ENCODE results near the gene SPEM2. TPM values are rescaled to one million over a fixed set of nuclear protein-coding genes. Genes with fewer than 3 reads are reported as not detected.

Gene SPEM2
- total RNA-seq, 1 donor from 2014 or later, result 0.14 TPM

GRCh38 chr17:7408863-7409262 is 16.6 kb upstream of the SPEM2 start:
- H2AFZ ChIP-seq (ENCODE audit: low read depth, low read length), result no peak overlapping the region
- Mint-ChIP-seq H3K4me1 (ENCODE audit: low read depth, unreplicated experiment) (peaks cover 11% of the 10 kb centered on the region), H3K4me3 (ENCODE audit: unreplicated experiment) (no peak overlapping the region), H3K27me3 (ENCODE audit: low read depth, unreplicated experiment) (no peaks in the 10 kb centered on the region), H3K36me3 (ENCODE audit: low read depth, unreplicated experiment) (peaks cover 28% of the 10 kb centered on the region), H3K27ac (ENCODE audit: unreplicated experiment) (no peak overlapping the region), H3K9me3 (ENCODE audit: unreplicated experiment) (no peaks in the 10 kb centered on the region)
- peaks cover 14% of the 10 kb centered on the region for H3K4me1 ChIP-seq (ENCODE audit: insufficient read depth, low read length)
- H3K4me2 ChIP-seq (ENCODE audit: low read length), result no peak overlapping the region
- no peak overlapping the region for H3K4me3 ChIP-seq (ENCODE audit: insufficient read depth, low read depth, low read length)
- no peaks in the 10 kb centered on the region for H3K27me3 ChIP-seq (ENCODE audit: insufficient read depth, low read length)
- no peak overlapping the region for H3K27ac ChIP-seq (ENCODE audit: low read depth, low read length)
- H3K36me3 ChIP-seq (ENCODE audit: insufficient read depth, low read length), result peaks cover 3% of the 10 kb centered on the region
- H3K9ac ChIP-seq (ENCODE audit: low read length), result no peak overlapping the region
- peaks cover 16% of the 10 kb centered on the region for H3K79me2 ChIP-seq (ENCODE audit: insufficient read depth, low read length)
- no peak for DNase-seq (ENCODE audit: low read depth)
- H4K20me1 ChIP-seq (ENCODE audit: insufficient read depth, low read length), result peaks cover 20% of the 10 kb centered on the region
- TF ChIP-seq EZH2 (IDR thresholded peaks at IDR 0.05; ENCODE audit: insufficient read depth, low read length) (no peak), CTCF (IDR thresholded peaks at IDR 0.05; ENCODE audit: insufficient read depth, low read depth, low read length) (no peak)
- no peaks in the 10 kb centered on the region for H3K9me3 ChIP-seq (ENCODE audit: insufficient read depth, low read depth, low read length)
- FAIRE-seq, result no peak

GRCh38 chr17:7409716-7410115 is 15.7 kb upstream of the SPEM2 start:
- Histone ChIP-seq H3K36me3 (ENCODE audit: insufficient read depth, low read length) (peaks cover 3% of the 10 kb centered on the region), H3K79me2 (ENCODE audit: insufficient read depth, low read length) (peaks cover 16% of the 10 kb centered on the region), H3K9ac (ENCODE audit: low read length) (no peak overlapping the region), H3K27ac (ENCODE audit: low read depth, low read length) (no peak overlapping the region), H2AFZ (ENCODE audit: low read depth, low read length) (no peak overlapping the region), H4K20me1 (ENCODE audit: insufficient read depth, low read length) (peaks cover 20% of the 10 kb centered on the region), H3K9me3 (ENCODE audit: insufficient read depth, low read depth, low read length) (no peaks in the 10 kb centered on the region), H3K4me3 (ENCODE audit: insufficient read depth, low read depth, low read length) (no peak overlapping the region), H3K27me3 (ENCODE audit: insufficient read depth, low read length) (no peaks in the 10 kb centered on the region), H3K4me2 (ENCODE audit: low read length) (no peak overlapping the region), H3K4me1 (ENCODE audit: insufficient read depth, low read length) (peaks cover 14% of the 10 kb centered on the region)
- TF ChIP-seq EZH2 (IDR thresholded peaks at IDR 0.05; ENCODE audit: insufficient read depth, low read length) (no peak), CTCF (IDR thresholded peaks at IDR 0.05; ENCODE audit: insufficient read depth, low read depth, low read length) (no peak)
- H3K36me3 Mint-ChIP-seq (ENCODE audit: low read depth, unreplicated experiment), result peaks cover 28% of the 10 kb centered on the region
- peak overlapping the region; percentile 36 for H3K4me3 Mint-ChIP-seq (ENCODE audit: unreplicated experiment)
- H3K27me3 Mint-ChIP-seq (ENCODE audit: low read depth, unreplicated experiment), result no peaks in the 10 kb centered on the region
- FAIRE-seq (no peak), DNase-seq (ENCODE audit: low read depth) (no peak)
- H3K9me3 Mint-ChIP-seq (ENCODE audit: unreplicated experiment), result no peaks in the 10 kb centered on the region
- no peak overlapping the region for H3K27ac Mint-ChIP-seq (ENCODE audit: unreplicated experiment)
- H3K4me1 Mint-ChIP-seq (ENCODE audit: low read depth, unreplicated experiment), result peaks cover 11% of the 10 kb centered on the region

GRCh38 chr17:7410634-7411426 is 14.6 kb upstream of the SPEM2 start:
- no peak overlapping the region for H3K4me3 Mint-ChIP-seq (ENCODE audit: unreplicated experiment)
- no peaks in the 10 kb centered on the region for H3K27me3 Mint-ChIP-seq (ENCODE audit: low read depth, unreplicated experiment)
- H2AFZ ChIP-seq (ENCODE audit: low read depth, low read length), result no peak overlapping the region
- H3K4me1 Mint-ChIP-seq (ENCODE audit: low read depth, unreplicated experiment), result peaks cover 10% of the 10 kb centered on the region
- TF ChIP-seq EZH2 (IDR thresholded peaks at IDR 0.05; ENCODE audit: insufficient read depth, low read length) (no peak), CTCF (IDR thresholded peaks at IDR 0.05; ENCODE audit: insufficient read depth, low read depth, low read length) (no peak)
- peak overlapping the region; percentile 55 for H3K27ac Mint-ChIP-seq (ENCODE audit: unreplicated experiment)
- no peak for FAIRE-seq
- H4K20me1 ChIP-seq (ENCODE audit: insufficient read depth, low read length), result peaks cover 17% of the 10 kb centered on the region
- H3K9me3 Mint-ChIP-seq (ENCODE audit: unreplicated experiment), result no peaks in the 10 kb centered on the region
- H3K79me2 ChIP-seq (ENCODE audit: insufficient read depth, low read length), result peaks cover 8% of the 10 kb centered on the region
- H3K4me3 ChIP-seq (ENCODE audit: insufficient read depth, low read depth, low read length), result no peak overlapping the region
- no peak overlapping the region for H3K4me2 ChIP-seq (ENCODE audit: low read length)
- DNase-seq (ENCODE audit: low read depth), result no peak
- H3K9ac ChIP-seq (ENCODE audit: low read length), result no peak overlapping the region
- no peak overlapping the region for H3K27ac ChIP-seq (ENCODE audit: low read depth, low read length)
- H3K36me3 ChIP-seq (ENCODE audit: insufficient read depth, low read length), result peaks cover 3% of the 10 kb centered on the region
- H3K4me1 ChIP-seq (ENCODE audit: insufficient read depth, low read length), result peaks cover 14% of the 10 kb centered on the region
- no peaks in the 10 kb centered on the region for H3K9me3 ChIP-seq (ENCODE audit: insufficient read depth, low read depth, low read length)
- H3K36me3 Mint-ChIP-seq (ENCODE audit: low read depth, unreplicated experiment), result peaks cover 35% of the 10 kb centered on the region
- no peaks in the 10 kb centered on the region for H3K27me3 ChIP-seq (ENCODE audit: insufficient read depth, low read length)

Data from astrocyte (in vitro differentiated cells and primary cell).